IPS-NIHi7 (cell line): ENCODE results near the gene SMIM20.

Experiments
- DNase-seq: peaks from one replicate; pipeline ENCODE4 v3.0.0; 2012; ENCODE audit warnings: mixed read lengths; ENCODE audit errors: extremely low spot score

Gene SMIM20

DNA sequence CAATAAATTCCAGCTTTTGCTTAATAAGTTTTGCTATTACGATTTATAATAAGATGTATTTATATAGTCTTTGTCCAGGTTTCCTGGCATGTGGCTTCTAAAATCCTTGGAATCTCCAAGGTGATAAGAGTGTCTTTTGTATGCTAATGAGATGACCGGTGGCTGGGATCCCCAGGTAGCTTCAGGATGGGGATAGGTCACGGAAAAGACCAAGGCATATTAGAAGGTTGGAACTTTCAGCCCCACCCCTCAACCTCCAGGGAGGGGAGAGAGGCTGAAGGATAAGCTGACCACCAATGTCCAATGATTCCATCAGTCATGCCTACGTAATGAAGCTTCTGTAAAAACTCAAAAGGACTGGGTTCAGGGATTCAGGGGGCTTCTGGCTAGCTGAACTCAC lies 41.7 kb downstream of the SMIM20 start:
- DNase-seq: no peak

DNA sequence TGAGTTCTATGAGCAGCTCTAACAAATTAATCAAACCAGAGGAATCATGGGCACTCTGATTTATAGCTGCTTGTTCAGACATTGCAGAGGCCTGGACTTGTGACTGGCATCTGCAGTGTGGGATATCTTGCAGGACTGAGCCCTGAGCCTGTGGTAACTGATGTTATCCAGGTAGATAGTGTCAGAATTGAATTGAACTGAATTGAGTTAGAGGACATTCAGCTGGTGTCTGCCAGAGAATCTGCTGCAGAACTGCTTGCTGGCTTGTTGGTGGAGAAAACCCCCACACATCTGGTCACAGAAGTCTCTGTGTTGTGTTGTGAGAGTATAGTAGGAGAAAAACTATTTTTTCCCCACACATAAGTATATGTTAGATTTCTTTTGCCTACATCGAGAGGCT lies 42.2 kb downstream of the SMIM20 start:
- DNase-seq: no peak

DNA sequence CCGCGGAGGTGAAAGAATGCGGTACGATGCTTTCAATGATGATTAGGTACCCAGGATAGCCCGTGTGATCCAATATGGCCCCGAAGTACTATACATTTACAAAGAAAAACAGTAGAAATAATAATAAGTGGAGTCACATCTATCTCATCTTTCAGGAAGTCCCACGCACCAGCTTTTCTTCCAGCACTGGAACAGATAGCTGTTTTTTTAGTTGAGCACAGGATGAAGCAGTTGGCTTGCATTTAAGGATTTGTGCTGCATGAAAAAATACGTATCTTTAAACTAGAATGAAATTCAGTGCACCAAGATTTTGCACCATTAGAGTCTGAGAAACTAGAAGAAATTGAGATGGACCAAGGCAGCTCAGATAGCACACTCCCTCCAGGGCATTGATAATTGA lies 44.1 kb downstream of the SMIM20 start:
- no peak for DNase-seq

DNA sequence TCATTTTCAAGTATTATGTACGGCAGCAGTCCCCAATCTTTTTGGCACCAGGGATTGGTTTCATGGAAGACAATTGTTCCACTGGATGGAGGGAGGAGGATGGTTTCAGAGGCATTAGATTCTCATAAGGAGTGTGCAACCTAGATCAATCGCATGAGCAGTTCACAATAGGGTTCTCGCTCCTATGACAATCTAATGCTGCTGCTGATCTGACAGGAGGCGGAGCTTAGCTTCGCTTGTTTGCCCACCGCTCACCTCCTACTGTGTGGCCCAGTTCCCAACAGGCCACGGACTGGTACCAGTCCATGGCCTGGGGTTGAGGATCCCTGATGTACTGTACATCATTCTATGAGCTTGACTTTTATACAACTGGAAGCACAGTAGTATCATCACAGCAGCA lies 48.4 kb downstream of the SMIM20 start:
- no peak for DNase-seq

DNA sequence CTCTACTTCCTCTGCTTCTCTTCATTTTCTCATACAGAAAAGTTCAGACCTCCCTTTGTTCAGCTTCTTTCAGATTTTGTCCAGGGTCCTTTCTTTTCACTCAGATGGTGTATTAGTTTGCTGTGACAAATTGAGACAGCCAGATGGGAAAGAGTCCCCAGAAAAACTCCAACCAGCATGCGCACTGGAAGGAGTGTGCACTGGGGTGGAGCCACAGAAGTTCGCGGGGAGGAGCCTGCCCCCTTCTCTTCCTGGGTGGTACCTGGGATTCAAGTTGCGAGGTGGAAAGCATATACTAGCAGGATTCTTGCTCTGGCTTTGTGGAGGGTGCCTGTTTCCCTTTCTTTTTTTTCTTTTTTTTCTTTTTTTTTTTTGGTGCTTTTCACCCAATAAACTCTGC lies 51.6 kb downstream of the SMIM20 start:
- no peak for DNase-seq

DNA sequence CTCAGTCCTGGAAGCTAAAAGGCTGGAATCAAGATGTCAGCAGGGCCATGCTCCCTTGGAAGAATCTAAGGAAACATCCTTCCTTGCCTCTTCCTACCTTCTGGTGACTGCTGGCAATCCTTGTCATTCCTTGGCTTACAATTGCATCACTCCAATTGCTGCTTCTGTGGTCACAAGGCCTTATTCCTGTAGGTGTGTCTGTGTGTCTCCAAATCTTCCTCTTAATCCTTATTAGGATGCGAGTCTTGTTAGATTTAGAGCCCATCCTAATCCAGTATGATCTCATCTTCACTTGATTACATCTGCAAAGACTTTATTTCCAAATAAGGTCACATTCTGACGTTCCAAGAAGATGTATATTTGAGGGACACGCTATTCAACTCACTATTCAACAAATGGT lies 52.2 kb downstream of the SMIM20 start:
- DNase-seq: no peak

DNA sequence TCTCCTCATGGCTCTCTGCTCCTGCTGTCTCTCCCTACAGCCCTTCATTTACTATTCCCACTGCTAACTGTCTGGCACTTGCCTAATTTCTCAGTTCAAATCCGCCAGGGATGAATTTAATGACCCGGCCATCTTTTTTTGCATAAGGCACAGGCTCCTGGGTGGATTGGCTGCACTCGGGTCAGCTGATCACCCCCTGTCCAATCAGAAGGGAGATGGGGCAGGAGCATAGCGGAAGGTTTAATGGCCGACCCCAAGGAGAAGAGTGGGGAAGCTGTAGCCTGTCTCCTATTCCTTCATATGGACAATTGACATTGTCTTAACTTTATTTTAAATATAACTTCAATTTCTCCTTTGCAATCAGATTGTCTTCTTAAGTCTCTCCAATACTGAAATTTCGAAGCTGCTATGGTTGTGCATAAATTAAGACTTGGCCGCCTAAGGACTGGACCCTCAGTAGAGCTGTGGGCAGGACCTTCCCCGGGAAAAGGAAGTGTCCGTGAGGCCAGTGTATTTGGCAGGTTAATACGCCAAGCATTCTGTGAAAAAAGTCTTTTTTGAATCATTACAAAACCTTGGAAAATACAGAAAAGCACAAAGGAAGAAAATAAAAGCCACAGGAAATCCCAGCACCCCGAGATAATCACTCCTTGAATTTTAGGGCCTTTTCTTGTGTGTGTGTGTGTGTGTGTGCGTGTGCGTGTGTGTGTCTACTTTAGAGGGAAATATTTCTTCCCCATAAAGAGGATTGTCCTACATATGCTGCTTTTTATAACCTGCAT lies 55.5 kb downstream of the SMIM20 start:
- no peak for DNase-seq

DNA sequence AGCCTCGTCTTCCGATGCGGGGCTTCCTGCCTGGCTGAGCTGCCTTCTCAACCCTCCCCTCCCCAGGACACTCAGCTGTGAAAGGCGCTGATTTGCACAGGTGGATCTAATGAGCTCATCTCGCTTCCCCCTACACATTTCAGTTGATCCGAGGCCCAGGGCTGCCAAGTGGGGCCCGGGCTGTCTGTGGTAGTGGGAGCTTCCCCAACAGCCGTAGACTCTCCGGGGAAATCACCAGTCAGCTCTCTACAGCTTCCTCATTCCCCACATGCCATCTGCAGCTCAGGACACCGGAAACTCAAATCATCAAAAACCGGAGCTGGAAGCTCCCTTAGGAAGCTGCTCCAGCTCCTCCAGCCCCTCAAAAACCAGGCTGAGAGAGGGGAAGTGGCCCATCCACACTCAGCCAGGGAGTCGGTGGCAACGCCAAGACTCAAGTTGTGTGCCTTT lies 56.2 kb downstream of the SMIM20 start:
- no peak for DNase-seq

DNA sequence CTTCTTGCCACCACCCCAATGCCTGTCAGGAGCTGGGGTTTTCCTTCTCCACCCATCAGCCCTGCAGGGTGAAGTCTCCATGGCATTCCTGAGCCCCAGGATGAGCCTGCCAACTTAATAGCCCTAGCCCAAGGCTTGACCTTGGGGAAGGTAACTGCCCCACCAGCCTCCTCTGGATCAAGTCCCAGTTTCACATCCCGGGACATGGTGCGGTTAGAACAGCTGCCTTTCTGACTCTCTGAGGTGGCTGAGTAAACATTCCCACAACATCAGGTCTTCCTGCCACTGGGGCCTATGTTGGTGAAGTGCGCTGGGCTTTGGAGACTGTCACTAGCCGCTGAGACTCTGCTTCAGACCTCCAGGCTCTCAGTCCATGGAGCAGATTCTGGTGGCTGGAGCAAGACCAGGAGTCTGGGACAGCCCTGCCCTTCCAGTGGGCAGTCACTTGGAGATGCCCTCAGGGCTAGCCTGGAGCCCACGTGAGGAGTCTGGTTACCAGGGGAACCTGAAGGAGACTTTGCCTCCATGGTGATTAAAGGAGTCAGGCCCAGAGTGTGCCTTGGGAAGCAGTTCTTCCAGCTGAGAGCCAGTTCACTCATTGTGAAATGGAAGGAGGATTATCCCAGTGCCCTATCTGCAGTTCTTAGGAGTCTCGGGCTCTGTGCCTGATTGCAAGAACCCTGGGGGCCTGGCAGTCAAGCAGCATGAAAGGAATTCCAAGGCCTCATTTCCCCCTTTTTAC lies 56.8 kb downstream of the SMIM20 start:
- no peak for DNase-seq

DNA sequence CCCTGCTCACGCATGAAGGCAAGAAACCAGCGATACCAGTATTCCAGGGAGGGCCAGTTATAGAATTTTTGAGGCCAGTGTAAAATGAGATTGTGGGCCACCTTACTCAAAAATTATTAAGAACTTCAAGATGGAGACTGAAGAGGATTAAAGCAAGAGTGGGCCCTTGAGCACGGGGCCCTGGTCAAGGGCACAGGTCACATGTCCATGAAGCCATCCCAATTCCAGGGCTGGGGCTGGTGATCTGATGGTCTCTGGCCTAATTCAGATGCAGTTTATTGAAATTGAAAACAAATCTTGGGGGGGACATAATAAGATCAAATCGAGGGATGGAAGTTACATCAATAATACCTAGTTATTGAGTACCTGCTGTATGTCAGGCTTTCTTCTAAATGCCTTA lies 58.3 kb downstream of the SMIM20 start:
- no peak for DNase-seq

DNA sequence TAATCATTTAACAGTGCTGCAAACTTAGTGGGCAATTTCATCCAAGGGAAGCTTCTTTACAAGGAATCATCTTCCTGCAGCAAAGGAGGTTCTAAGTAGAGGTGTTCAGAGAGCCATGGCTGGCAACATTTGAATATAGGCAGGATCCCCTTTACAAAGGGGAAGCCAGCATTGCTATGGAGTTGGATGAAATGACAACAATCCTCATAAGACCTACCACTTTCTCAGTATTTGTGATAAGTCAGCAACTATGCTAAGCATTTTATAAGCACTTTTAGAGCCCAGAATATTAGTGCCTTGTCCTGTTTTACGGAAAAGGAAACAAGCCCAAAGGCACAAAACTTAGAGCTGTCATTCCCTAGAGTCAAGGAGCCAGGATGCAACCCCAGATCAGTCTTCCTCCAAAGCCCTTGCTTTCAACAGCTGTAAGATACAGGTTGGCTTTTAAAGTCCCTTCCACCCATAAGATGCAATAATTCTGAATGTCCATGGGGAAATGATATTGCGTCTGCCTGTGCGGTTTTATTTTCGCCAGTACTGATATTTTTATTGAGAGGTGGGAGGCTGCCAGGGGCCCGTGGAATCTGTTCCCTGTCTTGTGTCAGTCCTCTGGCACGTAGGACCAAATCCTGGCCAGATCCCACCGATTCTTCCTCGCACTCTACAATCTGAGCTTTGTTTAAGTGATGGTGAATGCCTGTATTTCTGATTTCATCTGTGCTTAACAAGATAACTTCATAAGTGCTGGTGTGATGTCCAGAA lies 59.1 kb downstream of the SMIM20 start:
- DNase-seq: no peak

DNA sequence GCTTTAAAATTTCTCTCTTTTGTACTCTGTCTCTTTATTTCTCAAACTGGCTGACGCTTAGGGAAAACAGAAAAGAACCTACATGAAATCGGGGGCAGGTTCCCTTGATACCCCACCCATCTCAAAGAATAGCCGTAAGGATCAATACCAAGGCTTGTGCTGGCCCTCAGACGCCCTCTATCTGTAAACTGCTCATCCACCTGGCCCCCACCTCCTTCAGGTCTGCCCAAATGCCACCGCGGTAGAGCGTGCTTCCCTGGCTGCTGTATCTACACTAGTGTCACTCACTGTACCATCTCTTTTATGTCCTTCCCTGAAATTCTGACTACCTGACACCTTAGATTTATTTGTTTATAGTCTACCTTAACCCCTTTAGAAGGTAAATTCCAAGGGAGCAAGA lies 62.8 kb downstream of the SMIM20 start:
- DNase-seq: no peak

DNA sequence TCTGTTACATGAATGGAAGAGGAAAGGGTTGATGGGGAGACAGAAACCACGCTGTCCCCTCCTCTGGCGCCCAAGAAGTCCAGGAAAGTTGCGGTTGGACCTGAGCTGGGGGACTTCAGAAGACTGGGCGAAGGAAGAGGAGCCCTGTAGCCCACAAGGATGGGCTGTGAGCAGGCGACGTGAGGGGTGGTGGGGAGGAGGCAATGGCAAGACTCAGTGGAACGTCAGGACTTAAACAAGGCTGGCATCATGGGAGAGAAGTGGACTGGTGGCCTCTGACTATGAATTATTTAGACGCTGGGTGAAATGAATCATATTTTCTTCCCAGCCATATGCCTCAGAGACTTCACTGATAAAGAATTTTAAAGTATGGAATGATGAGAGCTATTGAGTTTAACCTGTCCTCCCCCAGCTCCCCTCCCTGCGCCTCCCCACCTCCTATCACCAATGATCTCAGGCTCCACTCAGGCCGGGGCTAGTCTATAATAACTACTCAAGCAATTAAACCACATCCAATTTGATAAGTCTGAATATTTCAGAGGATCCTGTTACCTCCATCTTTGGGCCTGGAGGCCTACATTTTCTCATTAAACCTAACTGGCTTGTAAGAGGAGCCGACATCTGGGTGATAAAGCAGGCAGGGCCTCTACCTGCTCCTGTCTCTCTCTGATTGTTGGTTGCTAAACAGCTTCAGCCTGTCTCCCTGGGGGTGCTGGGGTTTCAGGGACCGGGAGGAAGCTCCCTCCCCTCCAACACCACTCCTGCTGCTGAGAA lies 63.6 kb downstream of the SMIM20 start:
- DNase-seq: peak; percentile 45

DNA sequence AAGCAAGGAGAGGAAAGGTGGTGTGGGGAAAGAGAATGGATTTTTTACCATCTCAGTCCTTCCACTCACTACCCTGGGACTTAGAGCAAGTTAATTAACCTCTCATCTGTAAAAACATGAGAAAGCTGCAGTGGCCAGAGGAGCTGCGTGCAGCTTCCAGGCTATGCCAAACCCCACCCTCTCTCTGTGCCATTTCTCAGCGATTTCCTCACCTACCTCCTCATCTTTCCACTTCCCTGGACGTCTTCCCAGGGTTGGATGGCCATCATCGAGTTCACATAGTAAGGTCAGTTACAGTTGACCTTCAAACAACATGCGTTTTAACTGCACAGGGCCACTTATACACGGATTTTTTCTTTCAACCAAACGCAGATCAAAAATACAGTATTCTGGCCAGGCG lies 64.3 kb downstream of the SMIM20 start:
- no peak for DNase-seq
